NCI-H1930 (cell line): ENCODE results near the gene PDIA6.
"Not testable (repeated sequence)": the region's sequence is repeated elsewhere in the genome, so short reads cannot be mapped to it uniquely, and the experiment has no call there.

Experiments
- DNase-seq, 2 experiments: peaks; one replicate each; lab custom pipeline; 2025; lab: John Stamatoyannopoulos, UW

Gene PDIA6

GRCh38 chr2:10780821-10781220 is 31.8 kb downstream of the PDIA6 start:
- not testable (repeated sequence) for DNase-seq

- no peak for DNase-seq
These were observed 32.1 kb downstream of the PDIA6 start for GRCh38 chr2:10780491-10780820.

GRCh38 chr2:10779776-10780490 is 32.7 kb downstream of the PDIA6 start:
- DNase-seq: no peak

- DNase-seq: no peak
These were observed 33.9 kb downstream of the PDIA6 start for GRCh38 chr2:10778724-10779115.

GRCh38 chr2:10777842-10778723 is 34.5 kb downstream of the PDIA6 start:
- no peak for DNase-seq

GRCh38 chr2:10777111-10777841 is 35.3 kb downstream of the PDIA6 start:
- no peak for DNase-seq

- DNase-seq: no peak
These were observed 36.2 kb downstream of the PDIA6 start for GRCh38 chr2:10776231-10776977.

- DNase-seq: no peak
These were observed 36.8 kb downstream of the PDIA6 start for GRCh38 chr2:10775831-10776230.

- DNase-seq: no peak
These were observed 37.4 kb downstream of the PDIA6 start for GRCh38 chr2:10775021-10775780.

GRCh38 chr2:10774394-10774793 is 38.2 kb downstream of the PDIA6 start:
- no peak for DNase-seq

GRCh38 chr2:10773821-10774341 is 38.7 kb downstream of the PDIA6 start:
- no peak for DNase-seq

- no peak for DNase-seq
These were observed 39.7 kb downstream of the PDIA6 start for GRCh38 chr2:10772868-10773215.

- no peak for DNase-seq
These were observed 40.3 kb downstream of the PDIA6 start for GRCh38 chr2:10772201-10772867.

GRCh38 chr2:10771786-10772185 is 40.8 kb downstream of the PDIA6 start:
- no peak for DNase-seq

GRCh38 chr2:10770956-10771750 is 41.4 kb downstream of the PDIA6 start:
- DNase-seq: no peak

GRCh38 chr2:10768063-10768507 is 44.5 kb downstream of the PDIA6 start:
- DNase-seq: no peak

GRCh38 chr2:10765914-10766313 is 46.7 kb downstream of the PDIA6 start:
- no peak for DNase-seq

GRCh38 chr2:10765461-10765860 is 47.1 kb downstream of the PDIA6 start:
- no peak for DNase-seq

- no peak for DNase-seq
These were observed 47.7 kb downstream of the PDIA6 start for GRCh38 chr2:10764896-10765295.
